ENCODE data around the gene RDH11. TPM values are rescaled to one million over a fixed set of nuclear protein-coding genes. Genes with fewer than 3 reads are reported as not detected.

RDH11 gene
- total RNA-seq, 1 experiment from 2014 or later: 54.6 TPM

GRCh38 chr14:67718265-67718664 lies 22.7 kb upstream of the RDH11 start:
- POLR2A ChIA-PET: interaction anchor here (0.6 kb wide), 1 partner anchor 9 kb away, joined by 3 read pairs; no protein-coding TSS in a partner anchor
- CTCF ChIA-PET: no interaction called here
- no peaks in the 10 kb centered on the region for H3K36me3 ChIP-seq (ENCODE audit: control insufficient read depth in 1 of 2, insufficient read depth in 2 of 2, low read length in 2 of 2)
- no peaks in the 10 kb centered on the region for H3K9me3 ChIP-seq (ENCODE audit: control insufficient read depth in 1 of 2, insufficient read depth in 1 of 2, low read depth in 1 of 2, low read length in 2 of 2)
- DNase-seq (ENCODE audit: low read depth, low spot score) (no peak), ATAC-seq (no peak)
- H3K79me2 ChIP-seq (ENCODE audit: insufficient read depth, low read length): no peaks in the 10 kb centered on the region
- RAD21 ChIA-PET (ENCODE audit: low non-redundant PET in 1 of 2, low total read pairs in 2 of 2, uncharacterized antibody in 2 of 2, unreplicated experiment in 2 of 2): no interaction called here
- intact Hi-C loops (cut with micrococcal nuclease): no loop called here
- peaks cover 6% of the 10 kb centered on the region; the same call in 1 of the 2 replicates for H3K27me3 ChIP-seq (ENCODE audit: insufficient read depth, low read length)
- H3K9me2 ChIP-seq (ENCODE audit: insufficient read depth): no peaks in the 10 kb centered on the region
- H2AFZ ChIP-seq (ENCODE audit: low read depth, low read length, poor library complexity, severe bottlenecking): no peak overlapping the region
- no peak overlapping the region for H3K27ac ChIP-seq (ENCODE audit: low read depth, low read length)
- H3K4me2 ChIP-seq (ENCODE audit: low read length): no peak overlapping the region
- TF ChIP-seq EZH2phosphoT487 (IDR thresholded peaks at IDR 0.05; ENCODE audit: borderline replicate concordance): no peak
- TF ChIP-seq EGR1 (IDR thresholded peaks at IDR 0.05; ENCODE audit: low read depth): no peak
- no peak for TF ChIP-seq SP1 (IDR thresholded peaks at IDR 0.05; ENCODE audit: low read depth)
- no peak for TF ChIP-seq POLR2AphosphoS5 (IDR thresholded peaks at IDR 0.05; ENCODE audit: low read depth, low read length)
- TF ChIP-seq SIN3A (IDR thresholded peaks at IDR 0.05; ENCODE audit: low read depth): no peak
- no peak for TF ChIP-seq RAD21 (IDR thresholded peaks at IDR 0.05; ENCODE audit: low read depth)
- no peak for TF ChIP-seq SRF (IDR thresholded peaks at IDR 0.05; ENCODE audit: low read depth)
- no peak for TF ChIP-seq EZH2 (IDR thresholded peaks at IDR 0.05)
- no peak for TF ChIP-seq JUND (IDR thresholded peaks at IDR 0.05)
- no peak for TF ChIP-seq FOSL1 (IDR thresholded peaks at IDR 0.05; ENCODE audit: low read depth)
- TF ChIP-seq ZFX (IDR thresholded peaks at IDR 0.05): no peak
- TF ChIP-seq CTCF (IDR thresholded peaks at IDR 0.05 in 2 of 3, conservative IDR thresholded peaks at IDR 0.05 in 1 of 3; ENCODE audit: borderline replicate concordance in 1 of 3, insufficient read depth in 1 of 3, low read depth in 2 of 3, low read length in 2 of 3): no peak
- TF ChIP-seq POLR2A (IDR thresholded peaks at IDR 0.05; ENCODE audit: borderline replicate concordance, extremely low read depth, insufficient read depth, insufficient read length): no peak
- no peak for TF ChIP-seq ATF3 (IDR thresholded peaks at IDR 0.05)
- no peak for TF ChIP-seq TCF7L2 (IDR thresholded peaks at IDR 0.05; ENCODE audit: borderline replicate concordance, extremely low read depth, insufficient read depth, insufficient read length)
- no peak for TF ChIP-seq REST (IDR thresholded peaks at IDR 0.05; ENCODE audit: low read depth)
- no peak overlapping the region for H3K4me3 ChIP-seq (replicated peaks in 1 of 2; ENCODE audit: low read depth in 1 of 2, low read length in 2 of 2)
- H3K9ac ChIP-seq (ENCODE audit: low read length): no peak overlapping the region
- BruUV-seq (replicated peaks): no TSS peak
- no peaks in the 10 kb centered on the region for H3K4me1 ChIP-seq (ENCODE audit: control insufficient read depth in 1 of 2, insufficient read depth in 2 of 2, low read length in 2 of 2)
- H4K20me1 ChIP-seq (ENCODE audit: insufficient read depth): no peaks in the 10 kb centered on the region
